Ectodermal cell (in vitro differentiated cells): ENCODE measurements around the gene FEN1.

Experiments
- H3K27ac ChIP-seq: 2 replicates; pipeline ENCODE4 v1.7.0; 2013; ENCODE audit warnings: mild to moderate bottlenecking, low read depth, low read length; ENCODE audit not compliant: insufficient read depth, poor library complexity, severe bottlenecking
- H3K27me3 ChIP-seq: 2 replicates; pipeline ENCODE4 v1.7.0; 2013; ENCODE audit warnings: mild to moderate bottlenecking, low read length; ENCODE audit not compliant: insufficient read depth, control insufficient read depth, poor library complexity, severe bottlenecking
- H3K36me3 ChIP-seq: one replicate; pipeline ENCODE4 v1.7.0; 2013; ENCODE audit warnings: low read length; ENCODE audit not compliant: control insufficient read depth, insufficient read depth
- H3K4me1 ChIP-seq: one replicate; pipeline ENCODE4 v1.7.0; 2013; ENCODE audit warnings: low read length; ENCODE audit not compliant: control insufficient read depth, insufficient read depth
- H3K4me3 ChIP-seq: 2 replicates; pipeline ENCODE4 v1.7.0; 2013; ENCODE audit warnings: low read depth, low read length, control low read depth; ENCODE audit not compliant: insufficient read depth
- H3K9me3 ChIP-seq: 2 replicates; pipeline ENCODE4 v1.7.0; 2013; ENCODE audit warnings: mild to moderate bottlenecking, low read length, moderate library complexity; ENCODE audit not compliant: control insufficient read depth
- WGBS, 2 experiments: methylation state at CpG; one replicate each; pipeline ENCODE4 v1.1.7; 2013; ENCODE audit warnings: missing lambda C conversion rate in 2 of 2; 5-methylcytosine and 5-hydroxymethylcytosine counted together

FEN1 gene

GRCh38 chr11:61775606-61776554, 16.8 kb upstream of the FEN1 start:
- WGBS, 2 experiments = 93% methylated on average over 20 of the region's 20 CpGs

DNA sequence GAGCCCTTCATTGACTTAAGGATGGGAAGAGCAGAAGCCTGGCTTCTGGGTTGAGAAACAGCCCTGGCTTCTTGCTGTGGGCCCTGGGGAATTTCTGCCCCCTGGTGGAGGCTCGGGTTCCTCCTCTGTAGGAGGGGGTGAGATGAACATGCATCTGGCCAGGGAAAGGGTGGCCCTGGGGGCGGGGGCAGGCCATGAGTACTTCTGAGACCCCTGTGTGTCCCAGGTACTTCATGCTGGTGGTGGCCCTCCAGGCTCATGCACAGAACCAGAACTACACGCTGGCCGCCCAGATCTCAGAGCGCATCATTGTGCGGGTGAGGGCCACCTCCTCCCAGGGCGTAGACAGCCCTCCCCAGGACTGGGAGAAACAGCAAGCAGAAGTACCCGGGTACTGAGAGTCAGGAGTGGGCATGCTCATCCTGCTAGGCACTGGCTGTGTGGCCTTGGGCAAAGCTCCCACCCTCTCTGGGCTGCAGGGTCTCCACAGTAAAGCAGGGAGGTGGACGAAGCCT, 16.1 kb upstream of the FEN1 start:
- Histone ChIP-seq H3K4me3 (no peak overlapping the region), H3K4me1 (peaks cover 11% of the 10 kb centered on the region), H3K27ac (no peak overlapping the region), H3K27me3 (no peaks in the 10 kb centered on the region), H3K36me3 (no peaks in the 10 kb centered on the region), H3K9me3 (no peaks in the 10 kb centered on the region)
- 81 to 87% methylated on average over 9 of the region's 9 CpGs for WGBS, 2 experiments

More at GRCh38 chr11:61775606-61776554, 16.8 kb upstream of the FEN1 start:
- Histone ChIP-seq H3K27ac (no peak overlapping the region), H3K4me3 (no peak overlapping the region), H3K36me3 (no peaks in the 10 kb centered on the region), H3K27me3 (no peaks in the 10 kb centered on the region), H3K4me1 (peaks cover 11% of the 10 kb centered on the region), H3K9me3 (no peaks in the 10 kb centered on the region)

DNA sequence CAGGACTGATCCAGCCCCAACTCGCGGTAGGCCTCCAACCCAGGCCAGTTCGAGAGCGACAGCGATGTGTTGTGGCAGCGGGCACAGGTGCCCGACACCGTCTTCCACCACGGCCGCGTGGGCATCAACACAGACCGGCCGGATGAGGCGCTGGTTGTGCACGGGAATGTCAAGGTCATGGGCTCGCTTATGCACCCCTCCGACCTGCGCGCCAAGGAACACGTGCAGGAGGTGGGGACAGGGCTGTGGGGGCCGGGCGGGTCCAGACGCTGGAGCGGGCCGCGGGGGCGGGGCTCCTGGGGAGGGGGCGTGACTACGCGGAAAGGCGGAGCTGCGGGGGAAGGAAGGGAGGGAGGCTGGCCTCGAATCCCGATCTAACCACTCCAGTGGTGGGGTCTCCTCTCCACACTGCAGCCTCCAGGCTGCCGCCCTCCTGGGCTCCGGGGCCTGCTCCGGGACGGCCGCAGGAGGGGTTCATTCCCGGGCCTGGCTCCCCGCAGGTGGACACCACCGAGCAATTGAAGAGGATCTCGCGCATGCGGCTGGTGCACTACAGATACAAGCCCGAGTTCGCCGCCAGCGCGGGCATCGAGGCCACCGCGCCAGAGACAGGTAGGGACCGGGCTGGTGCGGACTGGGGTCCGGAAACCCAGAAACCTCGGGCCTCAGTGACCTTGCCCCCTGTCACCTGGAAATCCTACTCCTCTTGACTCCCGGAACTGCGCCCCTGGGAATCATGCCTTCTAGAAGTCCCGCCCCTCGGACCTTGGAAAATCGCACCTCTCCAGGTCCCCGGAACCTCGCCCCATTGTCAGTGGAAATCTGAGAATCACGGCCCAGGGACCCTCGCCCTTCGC, 15.2 kb upstream of the FEN1 start:
- Histone ChIP-seq H3K27me3 (no peaks in the 10 kb centered on the region), H3K9me3 (no peaks in the 10 kb centered on the region), H3K27ac (no peak overlapping the region), H3K4me3 (no peak overlapping the region), H3K4me1 (peaks cover 3% of the 10 kb centered on the region), H3K36me3 (no peaks in the 10 kb centered on the region)
- WGBS, 2 experiments = 88 to 90% methylated on average over 67 of the region's 67 CpGs

DNA sequence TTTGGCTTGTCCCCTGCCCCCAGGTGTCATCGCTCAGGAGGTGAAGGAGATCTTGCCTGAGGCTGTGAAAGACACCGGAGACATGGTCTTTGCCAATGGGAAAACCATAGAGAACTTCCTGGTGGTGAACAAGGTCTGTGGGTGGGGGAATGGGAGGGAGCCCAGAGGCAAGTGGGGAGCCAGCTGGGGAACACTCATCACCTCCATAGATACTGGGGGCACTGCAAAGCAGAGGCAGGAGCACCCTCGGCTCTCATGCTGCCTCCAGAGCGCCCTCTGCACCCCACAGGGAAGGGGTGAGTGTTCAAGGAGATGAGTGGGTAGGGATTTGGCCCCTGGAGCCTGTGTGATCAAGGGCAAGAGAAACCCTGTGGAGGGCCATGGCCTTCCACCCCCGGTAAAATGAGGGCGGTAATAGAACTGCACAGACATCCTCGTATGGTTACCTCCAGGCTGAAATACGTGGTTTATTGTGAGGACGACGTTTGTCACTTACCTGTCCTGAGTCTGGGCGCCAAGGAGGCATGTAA, 14.3 kb upstream of the FEN1 start:
- H3K4me3 ChIP-seq = no peak overlapping the region

GRCh38 chr11:61778920-61779650, 13.6 kb upstream of the FEN1 start:
- H3K27ac ChIP-seq = no peak overlapping the region
- whole genome bisulfite sequencing, 2 experiments = 94 to 95% methylated on average over 24 of the region's 24 CpGs
- H3K27me3 ChIP-seq = no peaks in the 10 kb centered on the region
- H3K9me3 ChIP-seq = no peaks in the 10 kb centered on the region
- no peaks in the 10 kb centered on the region for H3K4me1 ChIP-seq
- H3K4me3 ChIP-seq = no peak overlapping the region
- no peaks in the 10 kb centered on the region for H3K36me3 ChIP-seq

More for the DNA sequence above, 14.3 kb upstream of the FEN1 start:
- Histone ChIP-seq H3K27me3 (no peaks in the 10 kb centered on the region), H3K4me1 (no peaks in the 10 kb centered on the region), H3K36me3 (no peaks in the 10 kb centered on the region), H3K27ac (no peak overlapping the region), H3K9me3 (no peaks in the 10 kb centered on the region)
- WGBS, 2 experiments = 93% methylated on average over 11 of the region's 11 CpGs

GRCh38 chr11:61779666-61780525, 12.8 kb upstream of the FEN1 start:
- WGBS, 2 experiments = 91 to 93% methylated on average over 14 of the region's 14 CpGs

DNA sequence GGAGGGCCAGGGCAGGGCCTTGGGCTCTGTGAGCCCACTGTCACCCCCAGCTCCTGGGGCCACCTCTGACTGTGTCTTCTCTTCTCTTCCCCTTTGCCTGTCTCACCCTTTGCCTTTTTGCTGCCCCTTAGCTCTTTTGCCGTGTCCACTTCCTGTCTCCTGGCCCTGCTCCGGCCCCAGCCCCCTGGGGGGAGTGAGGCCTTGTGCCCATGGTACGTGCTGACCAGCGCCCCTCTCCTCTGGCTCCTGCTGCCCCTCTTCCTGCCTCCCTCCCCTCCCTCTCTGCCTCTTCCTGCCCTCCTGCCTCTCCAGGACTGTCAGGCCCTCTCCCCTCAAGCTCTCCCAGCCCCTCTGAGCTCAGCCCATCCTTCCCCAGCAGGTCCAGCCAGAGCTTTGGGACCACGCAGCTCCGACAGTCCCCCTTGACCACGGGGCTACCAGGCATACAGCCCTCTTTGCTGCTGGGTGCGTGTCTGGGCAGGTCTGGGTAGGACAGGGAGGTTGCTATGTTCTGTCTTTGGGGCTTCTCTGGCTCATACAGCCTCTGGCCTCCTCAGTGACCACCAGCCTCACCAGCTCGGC, 12.0 kb upstream of the FEN1 start:
- 91 to 93% methylated on average over 9 of the region's 9 CpGs for WGBS, 2 experiments
- no peak overlapping the region for H3K4me3 ChIP-seq
- no peaks in the 10 kb centered on the region for H3K27me3 ChIP-seq
- H3K4me1 ChIP-seq = no peaks in the 10 kb centered on the region
- no peak overlapping the region for H3K27ac ChIP-seq
- H3K36me3 ChIP-seq = peaks cover 9% of the 10 kb centered on the region
- no peaks in the 10 kb centered on the region for H3K9me3 ChIP-seq

More at GRCh38 chr11:61779666-61780525, 12.8 kb upstream of the FEN1 start:
- no peaks in the 10 kb centered on the region for H3K27me3 ChIP-seq
- peaks cover 1% of the 10 kb centered on the region for H3K36me3 ChIP-seq
- no peak overlapping the region for H3K4me3 ChIP-seq
- H3K4me1 ChIP-seq = no peaks in the 10 kb centered on the region
- H3K9me3 ChIP-seq = no peaks in the 10 kb centered on the region
- H3K27ac ChIP-seq = no peak overlapping the region

DNA sequence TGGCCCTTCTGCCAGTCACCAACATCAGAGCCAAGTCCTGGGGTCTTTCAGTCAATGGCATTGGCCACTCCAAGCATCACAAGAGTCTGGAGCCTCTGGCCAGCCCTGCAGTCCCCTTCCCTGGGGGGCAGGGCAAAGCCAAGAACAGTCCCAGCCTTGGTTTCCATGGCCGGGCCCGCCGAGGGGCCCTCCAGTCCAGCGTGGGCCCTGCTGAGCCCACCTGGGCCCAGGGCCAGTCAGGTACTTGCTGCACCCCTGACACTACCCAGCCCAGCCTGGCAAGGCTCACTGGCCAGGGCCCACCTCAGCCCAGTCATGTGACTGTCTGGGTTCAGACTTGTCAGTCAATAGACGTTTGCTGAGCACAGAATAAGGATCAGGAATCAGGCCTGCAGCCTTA, 11.1 kb upstream of the FEN1 start:
- no peaks in the 10 kb centered on the region for H3K9me3 ChIP-seq
- H3K36me3 ChIP-seq = peaks cover 16% of the 10 kb centered on the region
- H3K4me1 ChIP-seq = no peaks in the 10 kb centered on the region
- H3K27me3 ChIP-seq = no peaks in the 10 kb centered on the region
- no peak overlapping the region for H3K27ac ChIP-seq
- 91 to 94% methylated on average over 5 of the region's 5 CpGs for WGBS, 2 experiments
- H3K4me3 ChIP-seq = no peak overlapping the region

GRCh38 chr11:61782299-61782698, 10.4 kb upstream of the FEN1 start:
- no peaks in the 10 kb centered on the region for H3K4me1 ChIP-seq
- H3K27me3 ChIP-seq = no peaks in the 10 kb centered on the region
- H3K9me3 ChIP-seq = no peaks in the 10 kb centered on the region
- H3K27ac ChIP-seq = no peak overlapping the region
- H3K36me3 ChIP-seq = peaks cover 21% of the 10 kb centered on the region
- no peak overlapping the region for H3K4me3 ChIP-seq
- 96 to 97% methylated on average over 3 of the region's 3 CpGs for WGBS, 2 experiments
